K562 (cell line): ENCODE data around the gene CERS2. TPM values are rescaled to one million over a fixed set of nuclear protein-coding genes. Genes with fewer than 3 reads are reported as not detected.

Source experiments
- CHD2 ChIP-seq: IDR thresholded peaks from 2 replicates; pipeline ENCODE4 v1.6.1; 2011; ENCODE audit warnings: low read depth, low read length
- ELF1 ChIP-seq: fragments of 200-800 bp; sonication (Bioruptor generic); IDR thresholded peaks from 2 replicates; pipeline ENCODE4 v1.6.1; 2016; ENCODE audit warnings: missing genetic modification characterization, missing compliant biosample characterization
- FOSL1 ChIP-seq: fragments of 200-800 bp; sonication (Bioruptor generic); conservative IDR thresholded peaks from 2 replicates; pipeline ENCODE4 v1.6.1; 2016; ENCODE audit warnings: missing genetic modification characterization, missing compliant biosample characterization
- FOXJ3 ChIP-seq: sonication (generic); formaldehyde crosslinking; IDR thresholded peaks from 2 replicates; pipeline ENCODE4 v1.4.0; 2020; ENCODE audit warnings: mild to moderate bottlenecking, missing genetic modification reagents
- FOXK1 ChIP-seq: sonication (generic); formaldehyde crosslinking; IDR thresholded peaks from 2 replicates; pipeline ENCODE4 v1.8.0; 2022; ENCODE audit warnings: missing genetic modification reagents, mild to moderate bottlenecking, borderline replicate concordance
- HMG20A ChIP-seq: fragments of 450-650 bp; formaldehyde crosslinking; conservative IDR thresholded peaks from 2 replicates; pipeline ENCODE4 v1.4.0; 2020; ENCODE audit warnings: mild to moderate bottlenecking, mixed read lengths
- HMGN3 ChIP-seq: IDR thresholded peaks from 2 replicates; pipeline ENCODE4 v1.6.1; 2011; ENCODE audit warnings: borderline replicate concordance, low read depth, mild to moderate bottlenecking, mixed read lengths, low read length; ENCODE audit not compliant: insufficient read length; ENCODE audit errors: extremely low read depth
- MTA3 ChIP-seq: fragments of 450-650 bp; formaldehyde crosslinking; IDR thresholded peaks from 2 replicates; pipeline ENCODE4 v1.6.1; 2017; ENCODE audit warnings: mild to moderate bottlenecking, borderline replicate concordance
- PHTF2 ChIP-seq: fragments of 250-450 bp; sonication (Bioruptor Pico); IDR thresholded peaks from 2 replicates; pipeline ENCODE4 v1.5.0; 2021; ENCODE audit warnings: mild to moderate bottlenecking
- PRDM10 ChIP-seq: fragments of 450-650 bp; IDR thresholded peaks from 2 replicates; pipeline ENCODE4 v1.6.1; 2018; ENCODE audit not compliant: partially characterized antibody
- RFX7 ChIP-seq: fragments of 250-450 bp; sonication (Bioruptor Pico); IDR thresholded peaks from 2 replicates; pipeline ENCODE4 v1.5.1; 2021; ENCODE audit warnings: mild to moderate bottlenecking
- SNRNP70 ChIP-seq: fragments of 200-400 bp; formaldehyde crosslinking; optimal IDR thresholded peaks from 2 replicates; pipeline ENCODE3; 2017; ENCODE audit warnings: low read depth, low read length
- TCF15 ChIP-seq: fragments of 250-450 bp; sonication (Bioruptor Pico); IDR thresholded peaks from 2 replicates; pipeline ENCODE4 v1.8.0; 2022; ENCODE audit warnings: moderate library complexity, mild to moderate bottlenecking, inconsistent platforms
- YY1 ChIP-seq, 3 experiments: IDR thresholded peaks; 2 replicates each; pipeline ENCODE4 v1.6.1; 2011; ENCODE audit warnings: low read length in 2 of 3, mild to moderate bottlenecking in 2 of 3, moderate library complexity in 2 of 3, borderline replicate concordance in 1 of 3, control low read depth in 1 of 3, low read depth in 1 of 3; ENCODE audit not compliant: insufficient read depth in 3 of 3, insufficient replicate concordance in 2 of 3, control insufficient read depth in 1 of 3, insufficient read length in 1 of 3; ENCODE audit errors: extremely low read depth in 1 of 3
- ZNF586 ChIP-seq: fragments of 450-650 bp; formaldehyde crosslinking; conservative IDR thresholded peaks from 2 replicates; pipeline ENCODE4 v1.4.0; 2020; ENCODE audit warnings: mild to moderate bottlenecking, moderate library complexity
- polyA plus RNA-seq, 8 experiments: library from polyadenylated mRNA; depleted of rRNA in 4 of 8; stranded (reverse) in 5 of 8; unstranded in 3 of 8; fragments of >200 nt; fragmentation: Nextera tagmentation in 2 of 8; fragmentation: Illumina TruSeq in 1 of 8; extraction: Ambion mirVana in 2 of 8; extraction: Trizol in 1 of 8; gene quantifications; 2 replicates each; pipeline versions ENCODE4 v1.2.1 to v1.2.3, GENCODE V29; 2011 to 2014; ENCODE audit warnings: inconsistent platforms in 1 of 8, missing spikeins in 1 of 8
- total RNA-seq, 7 experiments: library from RNA; depleted of rRNA in 6 of 7; stranded (reverse); fragments of >200 nt in 6 of 7; fragmentation: Illumina TruSeq in 2 of 7; extraction: Trizol in 2 of 7; gene quantifications; 2 replicates each; pipeline versions ENCODE4 v1.2.1 to v1.2.3, GENCODE V29; 2011 to 2021; ENCODE audit warnings: low replicate concordance in 1 of 7
- TF ChIP-seq, protein P1 (sequence below): sonication (generic); formaldehyde crosslinking; IDR thresholded peaks from 2 replicates; pipeline ENCODE4 v1.5.0; 2020; ENCODE audit warnings: missing genetic modification reagents
- TF ChIP-seq, protein P2 (sequence below): fragments of 250-450 bp; sonication (Bioruptor Pico); IDR thresholded peaks from 2 replicates; pipeline ENCODE4 v1.5.0; 2020; ENCODE audit warnings: mild to moderate bottlenecking, borderline replicate concordance

The CERS2 gene
- total and polyA plus RNA-seq, 9 of the 15 experiments (the other 6 are each of a cell fraction or from before 2014, with no cell fraction given) = 23.4 to 295 (median 132) TPM

- TF ChIP-seq YY1 (IDR thresholded peaks at IDR 0.05; ENCODE audit: borderline replicate concordance in 1 of 3, control insufficient read depth in 1 of 3, extremely low read depth in 1 of 3, insufficient read depth in 3 of 3, insufficient read length in 1 of 3, insufficient replicate concordance in 2 of 3, low read depth in 1 of 3, low read length in 2 of 3) (no peak), ELF1 (peak; percentile 94), HMGN3 (no peak), MTA3 (peak; percentile 99), PRDM10 (peak; percentile 64), ZNF586 (CRISPR knock-in tag) (no peak), SNRNP70 (no peak), TCF15 (CRISPR knock-in tag) (no peak), RFX7 (CRISPR knock-in tag) (no peak), FOXK1 (no peak), CHD2 (peak; percentile 70), PHTF2 (CRISPR knock-in tag) (no peak), HMG20A (CRISPR knock-in tag) (no peak), FOSL1 (tag) (no peak), FOXJ3 (CRISPR knock-in tag) (no peak)
- TF ChIP-seq, protein P1, sequence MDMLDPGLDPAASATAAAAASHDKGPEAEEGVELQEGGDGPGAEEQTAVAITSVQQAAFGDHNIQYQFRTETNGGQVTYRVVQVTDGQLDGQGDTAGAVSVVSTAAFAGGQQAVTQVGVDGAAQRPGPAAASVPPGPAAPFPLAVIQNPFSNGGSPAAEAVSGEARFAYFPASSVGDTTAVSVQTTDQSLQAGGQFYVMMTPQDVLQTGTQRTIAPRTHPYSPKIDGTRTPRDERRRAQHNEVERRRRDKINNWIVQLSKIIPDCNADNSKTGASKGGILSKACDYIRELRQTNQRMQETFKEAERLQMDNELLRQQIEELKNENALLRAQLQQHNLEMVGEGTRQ = peak; percentile 74
- TF ChIP-seq, protein P2, sequence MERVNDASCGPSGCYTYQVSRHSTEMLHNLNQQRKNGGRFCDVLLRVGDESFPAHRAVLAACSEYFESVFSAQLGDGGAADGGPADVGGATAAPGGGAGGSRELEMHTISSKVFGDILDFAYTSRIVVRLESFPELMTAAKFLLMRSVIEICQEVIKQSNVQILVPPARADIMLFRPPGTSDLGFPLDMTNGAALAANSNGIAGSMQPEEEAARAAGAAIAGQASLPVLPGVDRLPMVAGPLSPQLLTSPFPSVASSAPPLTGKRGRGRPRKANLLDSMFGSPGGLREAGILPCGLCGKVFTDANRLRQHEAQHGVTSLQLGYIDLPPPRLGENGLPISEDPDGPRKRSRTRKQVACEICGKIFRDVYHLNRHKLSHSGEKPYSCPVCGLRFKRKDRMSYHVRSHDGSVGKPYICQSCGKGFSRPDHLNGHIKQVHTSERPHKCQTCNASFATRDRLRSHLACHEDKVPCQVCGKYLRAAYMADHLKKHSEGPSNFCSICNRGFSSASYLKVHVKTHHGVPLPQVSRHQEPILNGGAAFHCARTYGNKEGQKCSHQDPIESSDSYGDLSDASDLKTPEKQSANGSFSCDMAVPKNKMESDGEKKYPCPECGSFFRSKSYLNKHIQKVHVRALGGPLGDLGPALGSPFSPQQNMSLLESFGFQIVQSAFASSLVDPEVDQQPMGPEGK (CRISPR knock-in tag) = no peak
These were observed 48.4 kb downstream of the CERS2 start, which contains the start of gene SETDB1 (continued) for GRCh38 chr1:150926097-150926741.
